ENCODE data around the gene MNT. TPM values are rescaled to one million over a fixed set of nuclear protein-coding genes. Genes with fewer than 3 reads are reported as not detected.

The MNT gene
- total and polyA plus RNA-seq, 2 experiments from 2014 or later = 5.7 to 6.4 TPM

DNA sequence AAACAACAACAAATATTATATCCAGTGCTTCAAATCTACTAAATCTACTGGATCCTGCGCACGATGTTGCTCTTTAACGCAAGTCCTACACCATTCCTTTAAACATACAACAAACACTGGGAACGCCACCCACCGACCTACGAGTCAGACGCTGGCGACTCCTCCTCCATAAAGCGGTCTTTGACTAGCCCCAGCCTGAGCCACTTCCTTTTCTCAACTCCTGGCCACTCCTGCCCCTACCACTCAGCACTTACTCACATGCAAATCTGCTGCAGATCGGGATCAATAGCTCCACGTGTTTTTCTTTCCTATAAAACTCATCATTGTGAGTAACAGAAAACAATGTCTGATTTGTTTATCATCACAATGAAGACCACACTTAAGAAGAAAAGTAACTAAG, 32.8 kb upstream of the MNT start:
- TF ChIP-seq, protein P1, sequence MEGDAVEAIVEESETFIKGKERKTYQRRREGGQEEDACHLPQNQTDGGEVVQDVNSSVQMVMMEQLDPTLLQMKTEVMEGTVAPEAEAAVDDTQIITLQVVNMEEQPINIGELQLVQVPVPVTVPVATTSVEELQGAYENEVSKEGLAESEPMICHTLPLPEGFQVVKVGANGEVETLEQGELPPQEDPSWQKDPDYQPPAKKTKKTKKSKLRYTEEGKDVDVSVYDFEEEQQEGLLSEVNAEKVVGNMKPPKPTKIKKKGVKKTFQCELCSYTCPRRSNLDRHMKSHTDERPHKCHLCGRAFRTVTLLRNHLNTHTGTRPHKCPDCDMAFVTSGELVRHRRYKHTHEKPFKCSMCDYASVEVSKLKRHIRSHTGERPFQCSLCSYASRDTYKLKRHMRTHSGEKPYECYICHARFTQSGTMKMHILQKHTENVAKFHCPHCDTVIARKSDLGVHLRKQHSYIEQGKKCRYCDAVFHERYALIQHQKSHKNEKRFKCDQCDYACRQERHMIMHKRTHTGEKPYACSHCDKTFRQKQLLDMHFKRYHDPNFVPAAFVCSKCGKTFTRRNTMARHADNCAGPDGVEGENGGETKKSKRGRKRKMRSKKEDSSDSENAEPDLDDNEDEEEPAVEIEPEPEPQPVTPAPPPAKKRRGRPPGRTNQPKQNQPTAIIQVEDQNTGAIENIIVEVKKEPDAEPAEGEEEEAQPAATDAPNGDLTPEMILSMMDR (conservative IDR thresholded peaks at IDR 0.05; ENCODE audit: low read depth in 2 of 2) = no peak
- TF ChIP-seq EZH2phosphoT487 (IDR thresholded peaks at IDR 0.05; ENCODE audit: unreplicated experiment) (no peak), ZNF331 (CRISPR knock-in tag; IDR thresholded peaks at IDR 0.05; ENCODE audit: low read depth) (no peak), POLR2AphosphoS5 (IDR thresholded peaks at IDR 0.05; ENCODE audit: low read depth) (no peak), JUNB (IDR thresholded peaks at IDR 0.05; ENCODE audit: unreplicated experiment) (no peak), ZNF114 (CRISPR knock-in tag; IDR thresholded peaks at IDR 0.05) (no peak), STAT1 (IDR thresholded peaks at IDR 0.05; ENCODE audit: unreplicated experiment) (no peak)
- TF ChIP-seq, protein P2, sequence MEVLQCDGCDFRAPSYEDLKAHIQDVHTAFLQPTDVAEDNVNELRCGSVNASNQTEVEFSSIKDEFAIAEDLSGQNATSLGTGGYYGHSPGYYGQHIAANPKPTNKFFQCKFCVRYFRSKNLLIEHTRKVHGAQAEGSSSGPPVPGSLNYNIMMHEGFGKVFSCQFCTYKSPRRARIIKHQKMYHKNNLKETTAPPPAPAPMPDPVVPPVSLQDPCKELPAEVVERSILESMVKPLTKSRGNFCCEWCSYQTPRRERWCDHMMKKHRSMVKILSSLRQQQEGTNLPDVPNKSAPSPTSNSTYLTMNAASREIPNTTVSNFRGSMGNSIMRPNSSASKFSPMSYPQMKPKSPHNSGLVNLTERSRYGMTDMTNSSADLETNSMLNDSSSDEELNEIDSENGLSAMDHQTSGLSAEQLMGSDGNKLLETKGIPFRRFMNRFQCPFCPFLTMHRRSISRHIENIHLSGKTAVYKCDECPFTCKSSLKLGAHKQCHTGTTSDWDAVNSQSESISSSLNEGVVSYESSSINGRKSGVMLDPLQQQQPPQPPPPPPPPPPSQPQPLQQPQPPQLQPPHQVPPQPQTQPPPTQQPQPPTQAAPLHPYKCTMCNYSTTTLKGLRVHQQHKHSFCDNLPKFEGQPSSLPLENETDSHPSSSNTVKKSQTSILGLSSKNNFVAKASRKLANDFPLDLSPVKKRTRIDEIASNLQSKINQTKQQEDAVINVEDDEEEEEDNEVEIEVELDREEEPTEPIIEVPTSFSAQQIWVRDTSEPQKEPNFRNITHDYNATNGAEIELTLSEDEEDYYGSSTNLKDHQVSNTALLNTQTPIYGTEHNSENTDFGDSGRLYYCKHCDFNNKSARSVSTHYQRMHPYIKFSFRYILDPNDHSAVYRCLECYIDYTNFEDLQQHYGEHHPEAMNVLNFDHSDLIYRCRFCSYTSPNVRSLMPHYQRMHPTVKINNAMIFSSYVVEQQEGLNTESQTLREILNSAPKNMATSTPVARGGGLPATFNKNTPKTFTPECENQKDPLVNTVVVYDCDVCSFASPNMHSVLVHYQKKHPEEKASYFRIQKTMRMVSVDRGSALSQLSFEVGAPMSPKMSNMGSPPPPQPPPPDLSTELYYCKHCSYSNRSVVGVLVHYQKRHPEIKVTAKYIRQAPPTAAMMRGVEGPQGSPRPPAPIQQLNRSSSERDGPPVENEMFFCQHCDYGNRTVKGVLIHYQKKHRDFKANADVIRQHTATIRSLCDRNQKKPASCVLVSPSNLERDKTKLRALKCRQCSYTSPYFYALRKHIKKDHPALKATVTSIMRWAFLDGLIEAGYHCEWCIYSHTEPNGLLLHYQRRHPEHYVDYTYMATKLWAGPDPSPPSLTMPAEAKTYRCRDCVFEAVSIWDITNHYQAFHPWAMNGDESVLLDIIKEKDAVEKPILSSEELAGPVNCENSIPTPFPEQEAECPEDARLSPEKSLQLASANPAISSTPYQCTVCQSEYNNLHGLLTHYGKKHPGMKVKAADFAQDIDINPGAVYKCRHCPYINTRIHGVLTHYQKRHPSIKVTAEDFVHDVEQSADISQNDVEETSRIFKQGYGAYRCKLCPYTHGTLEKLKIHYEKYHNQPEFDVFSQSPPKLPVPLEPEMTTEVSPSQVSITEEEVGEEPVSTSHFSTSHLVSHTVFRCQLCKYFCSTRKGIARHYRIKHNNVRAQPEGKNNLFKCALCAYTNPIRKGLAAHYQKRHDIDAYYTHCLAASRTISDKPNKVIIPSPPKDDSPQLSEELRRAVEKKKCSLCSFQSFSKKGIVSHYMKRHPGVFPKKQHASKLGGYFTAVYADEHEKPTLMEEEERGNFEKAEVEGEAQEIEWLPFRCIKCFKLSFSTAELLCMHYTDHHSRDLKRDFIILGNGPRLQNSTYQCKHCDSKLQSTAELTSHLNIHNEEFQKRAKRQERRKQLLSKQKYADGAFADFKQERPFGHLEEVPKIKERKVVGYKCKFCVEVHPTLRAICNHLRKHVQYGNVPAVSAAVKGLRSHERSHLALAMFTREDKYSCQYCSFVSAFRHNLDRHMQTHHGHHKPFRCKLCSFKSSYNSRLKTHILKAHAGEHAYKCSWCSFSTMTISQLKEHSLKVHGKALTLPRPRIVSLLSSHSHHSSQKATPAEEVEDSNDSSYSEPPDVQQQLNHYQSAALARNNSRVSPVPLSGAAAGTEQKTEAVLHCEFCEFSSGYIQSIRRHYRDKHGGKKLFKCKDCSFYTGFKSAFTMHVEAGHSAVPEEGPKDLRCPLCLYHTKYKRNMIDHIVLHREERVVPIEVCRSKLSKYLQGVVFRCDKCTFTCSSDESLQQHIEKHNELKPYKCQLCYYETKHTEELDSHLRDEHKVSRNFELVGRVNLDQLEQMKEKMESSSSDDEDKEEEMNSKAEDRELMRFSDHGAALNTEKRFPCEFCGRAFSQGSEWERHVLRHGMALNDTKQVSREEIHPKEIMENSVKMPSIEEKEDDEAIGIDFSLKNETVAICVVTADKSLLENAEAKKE (CRISPR knock-in tag; IDR thresholded peaks at IDR 0.05) = no peak
- Histone ChIP-seq H3K4me1 (ENCODE audit: insufficient read depth) (peaks cover 28% of the 10 kb centered on the region), H3K4me3 (no peak overlapping the region), H3F3A (replicated peaks; ENCODE audit: low read depth) (peaks cover 18% of the 10 kb centered on the region), H3K27me3 (ENCODE audit: insufficient read depth) (no peaks in the 10 kb centered on the region), H4K20me1 (replicated peaks; ENCODE audit: insufficient read depth) (peaks cover 16% of the 10 kb centered on the region), H3K4me2 (0 out of 2 replicates have a peak overlapping the region, but pooled peaks have one; percentile 3), H3K9me2 (ENCODE audit: insufficient read depth) (no peaks in the 10 kb centered on the region), H3K79me2 (replicated peaks; ENCODE audit: insufficient read depth) (peaks cover 18% of the 10 kb centered on the region), H3K27ac (ENCODE audit: low read depth) (0 out of 2 replicates have a peak overlapping the region, but pooled peaks have one; percentile 45), H2AFZ (no peak overlapping the region), H3K36me3 (ENCODE audit: insufficient read depth) (peaks cover 22% of the 10 kb centered on the region)
- Mint-ChIP-seq H3K4me1 (peaks cover 35% of the 10 kb centered on the region), H3K27ac (peak overlapping the region; percentile 17), H3K4me3 (no peak overlapping the region), H3K27me3 (ENCODE audit: insufficient read depth, low read depth, poor library complexity) (peaks cover 14% of the 10 kb centered on the region), H3K36me3 (ENCODE audit: low read depth) (peaks cover 49% of the 10 kb centered on the region), H3K9me3 (no peaks in the 10 kb centered on the region)
- ATAC-seq = peak; percentile 53
- peak; percentile 35 for DNase-seq (ENCODE audit: low spot score)
